ENCODE data around the gene SRCAP. TPM values are rescaled to one million over a fixed set of nuclear protein-coding genes. Genes with fewer than 3 reads are reported as not detected.

SRCAP gene
- total RNA-seq, 1 donor, result 15.1 TPM

DNA sequence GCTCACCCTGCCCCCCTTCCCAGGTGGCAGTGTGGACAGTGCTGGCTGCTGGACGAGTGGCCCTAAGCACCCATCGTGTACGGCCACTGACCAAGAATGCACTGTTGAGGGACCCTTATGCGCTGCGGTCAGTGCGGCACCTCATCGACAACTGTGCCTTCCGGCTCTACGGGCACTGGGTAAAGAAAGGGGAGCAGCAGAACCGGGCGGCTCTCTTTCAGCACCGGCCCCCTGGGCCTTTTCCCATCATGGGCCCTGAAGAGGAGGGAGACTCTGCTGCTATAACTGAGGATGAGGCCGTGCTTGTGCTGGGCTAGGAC lies 57.8 kb downstream of the SRCAP start:
- no peak overlapping the region for H3K4me3 ChIP-seq (ENCODE audit: low read depth, low read length)
- no peak for DNase-seq (ENCODE audit: low read depth)
- TF ChIP-seq, protein P1, sequence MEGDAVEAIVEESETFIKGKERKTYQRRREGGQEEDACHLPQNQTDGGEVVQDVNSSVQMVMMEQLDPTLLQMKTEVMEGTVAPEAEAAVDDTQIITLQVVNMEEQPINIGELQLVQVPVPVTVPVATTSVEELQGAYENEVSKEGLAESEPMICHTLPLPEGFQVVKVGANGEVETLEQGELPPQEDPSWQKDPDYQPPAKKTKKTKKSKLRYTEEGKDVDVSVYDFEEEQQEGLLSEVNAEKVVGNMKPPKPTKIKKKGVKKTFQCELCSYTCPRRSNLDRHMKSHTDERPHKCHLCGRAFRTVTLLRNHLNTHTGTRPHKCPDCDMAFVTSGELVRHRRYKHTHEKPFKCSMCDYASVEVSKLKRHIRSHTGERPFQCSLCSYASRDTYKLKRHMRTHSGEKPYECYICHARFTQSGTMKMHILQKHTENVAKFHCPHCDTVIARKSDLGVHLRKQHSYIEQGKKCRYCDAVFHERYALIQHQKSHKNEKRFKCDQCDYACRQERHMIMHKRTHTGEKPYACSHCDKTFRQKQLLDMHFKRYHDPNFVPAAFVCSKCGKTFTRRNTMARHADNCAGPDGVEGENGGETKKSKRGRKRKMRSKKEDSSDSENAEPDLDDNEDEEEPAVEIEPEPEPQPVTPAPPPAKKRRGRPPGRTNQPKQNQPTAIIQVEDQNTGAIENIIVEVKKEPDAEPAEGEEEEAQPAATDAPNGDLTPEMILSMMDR (IDR thresholded peaks at IDR 0.05; ENCODE audit: insufficient read depth, low read depth, low read length), result no peak

DNA sequence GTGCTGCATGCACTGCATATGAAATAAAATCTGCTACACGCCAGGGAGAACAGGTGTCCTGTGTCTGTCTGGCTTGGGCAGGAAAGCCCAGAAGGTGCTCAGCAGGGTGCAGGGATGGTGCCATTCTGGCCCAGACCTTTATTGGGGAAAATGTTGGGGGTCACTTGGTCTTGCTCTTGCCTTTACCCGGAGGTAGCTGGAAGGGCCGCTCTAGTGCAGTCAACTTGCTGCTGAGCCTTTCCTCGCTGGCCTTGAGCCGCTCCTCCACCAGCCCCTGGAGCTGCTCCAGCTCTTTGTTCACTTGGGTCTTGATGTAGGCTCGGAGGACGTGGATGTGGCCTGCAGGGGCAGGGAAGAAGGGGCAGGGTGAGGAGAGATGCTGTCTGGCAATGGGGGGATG lies 58.3 kb downstream of the SRCAP start:
- TF ChIP-seq, protein P1 (IDR thresholded peaks at IDR 0.05; ENCODE audit: insufficient read depth, low read depth, low read length), result no peak
- no peak overlapping the region for H3K4me3 ChIP-seq (ENCODE audit: low read depth, low read length)
- DNase-seq (ENCODE audit: low read depth), result no peak

DNA sequence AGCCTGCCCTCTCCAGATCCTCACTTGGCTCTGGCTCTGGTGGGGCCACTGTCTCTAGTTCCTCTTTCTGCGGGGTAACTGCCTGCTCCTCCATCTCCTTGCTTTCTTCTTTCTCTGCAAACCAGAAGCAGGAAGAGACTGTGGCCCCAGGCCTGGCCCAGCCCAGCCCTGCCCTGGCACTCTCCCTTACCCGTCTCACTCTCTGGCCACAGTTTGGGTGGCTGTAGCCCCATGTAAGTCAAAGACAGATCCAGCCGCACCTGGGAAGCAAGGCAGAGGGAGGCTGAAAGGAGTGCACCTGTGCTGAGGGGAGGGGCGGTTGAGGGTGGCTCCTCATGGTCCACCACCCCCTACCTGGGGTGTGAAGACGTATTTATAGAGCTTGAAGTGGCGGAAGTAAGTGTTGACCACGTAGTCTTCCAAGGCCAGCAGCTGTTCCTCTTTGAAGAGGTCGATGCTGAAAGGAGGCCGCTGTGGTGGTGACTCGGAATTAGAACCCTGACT lies 60.1 kb downstream of the SRCAP start:
- TF ChIP-seq, protein P1 (IDR thresholded peaks at IDR 0.05; ENCODE audit: insufficient read depth, low read depth, low read length), result no peak
- H3K4me3 ChIP-seq (ENCODE audit: low read depth, low read length), result no peak overlapping the region
- DNase-seq (ENCODE audit: low read depth), result no peak

DNA sequence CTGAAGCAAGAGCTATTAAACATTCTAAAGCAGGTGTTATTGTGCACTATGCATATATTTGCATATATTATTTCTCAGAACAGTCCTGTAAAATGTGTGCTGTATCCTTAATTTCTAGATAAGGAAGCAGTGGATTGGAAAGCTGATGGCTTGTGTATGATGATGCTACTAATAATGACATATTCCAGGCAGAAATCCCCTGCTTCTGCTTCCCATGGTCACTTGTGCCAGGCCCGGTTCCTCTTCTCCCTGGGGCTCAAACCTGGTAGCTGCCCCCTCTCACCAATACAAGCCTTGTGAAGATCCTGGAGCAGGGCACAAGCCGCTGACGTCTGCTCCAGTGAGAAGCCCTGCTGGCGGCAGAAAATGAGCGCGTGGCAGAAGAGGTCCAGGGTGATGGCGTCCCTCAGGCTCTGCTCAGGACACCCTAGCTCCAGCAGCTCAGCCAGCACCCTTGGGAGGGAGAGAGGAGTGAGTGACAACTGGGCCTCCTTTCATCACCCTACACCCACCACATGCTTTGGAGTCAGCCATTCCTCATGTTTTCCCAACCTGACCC lies 61.1 kb downstream of the SRCAP start:
- TF ChIP-seq, protein P1 (IDR thresholded peaks at IDR 0.05; ENCODE audit: insufficient read depth, low read depth, low read length), result no peak
- H3K4me3 ChIP-seq (ENCODE audit: low read depth, low read length), result no peak overlapping the region
- DNase-seq (ENCODE audit: low read depth), result no peak

DNA sequence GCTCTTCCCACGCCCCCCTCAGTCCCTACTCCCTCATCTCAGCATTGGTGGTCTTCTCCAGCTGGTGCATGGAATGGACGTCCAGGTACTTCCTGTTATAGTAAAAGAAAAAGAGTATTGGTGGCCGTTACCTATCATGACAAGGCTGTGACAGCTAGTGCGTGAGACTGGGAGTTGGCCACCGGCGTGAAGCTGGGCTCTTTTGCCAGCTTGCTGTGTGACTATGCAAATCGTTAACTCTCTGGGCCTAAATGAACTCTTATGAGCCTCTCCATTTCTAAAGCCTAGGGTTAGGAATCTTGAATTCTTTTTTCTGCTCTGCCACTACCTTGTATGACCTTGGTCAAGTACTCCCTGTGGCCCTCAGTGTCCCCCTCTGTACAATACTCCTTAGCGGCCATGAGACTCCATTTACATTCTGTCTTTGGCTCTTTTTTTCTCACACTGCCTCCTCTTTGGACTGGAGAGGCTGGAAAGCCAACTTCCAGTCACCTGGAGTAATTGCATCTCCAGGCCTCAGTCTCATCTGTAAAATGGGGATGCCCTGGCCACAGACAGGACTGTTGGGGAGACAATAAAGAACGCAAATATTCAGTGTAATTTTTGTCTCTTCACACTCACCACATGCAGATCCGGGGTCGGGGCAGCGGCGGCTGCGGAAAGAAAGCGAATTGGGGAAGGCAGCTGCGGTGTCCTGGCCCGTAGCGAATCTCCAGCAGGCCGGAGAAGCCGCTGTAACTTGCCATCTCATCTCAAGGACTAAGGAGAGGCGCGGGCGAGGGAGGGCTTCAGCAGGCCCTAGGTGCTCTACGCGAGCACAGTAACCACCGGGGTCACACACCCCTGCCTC lies 61.8 kb downstream of the SRCAP start:
- H3K4me3 ChIP-seq (ENCODE audit: low read depth, low read length), result peak overlapping the region; percentile 88
- DNase-seq (ENCODE audit: low read depth), result no peak
- TF ChIP-seq, protein P1 (IDR thresholded peaks at IDR 0.05; ENCODE audit: insufficient read depth, low read depth, low read length), result no peak

DNA sequence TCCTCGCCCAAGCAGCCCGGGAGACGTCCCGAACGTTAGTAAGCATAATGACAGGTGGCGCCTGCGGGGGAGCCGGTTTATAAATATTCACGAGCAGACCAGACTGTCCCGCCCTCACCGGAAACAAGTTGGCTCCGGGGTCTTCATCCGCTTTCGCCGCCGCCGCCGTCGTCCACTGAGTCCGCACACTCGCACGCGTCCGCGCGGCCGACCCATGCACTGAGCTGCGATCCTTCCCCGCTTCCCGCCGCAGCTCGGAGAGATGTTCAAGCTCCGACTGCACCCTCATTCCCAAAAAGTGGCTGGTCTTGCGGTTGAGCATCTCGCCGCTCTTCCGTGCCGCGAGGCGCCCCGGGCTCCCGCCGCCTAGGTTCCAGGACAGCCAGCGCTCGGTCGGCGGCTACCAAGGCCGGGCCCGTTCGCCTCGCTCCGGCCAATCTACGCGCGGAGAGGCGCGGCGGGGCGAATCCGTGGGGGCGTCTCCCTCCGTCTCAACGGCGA lies 62.5 kb downstream of the SRCAP start:
- peak; percentile 41 for DNase-seq (ENCODE audit: low read depth)
- TF ChIP-seq, protein P1 (IDR thresholded peaks at IDR 0.05; ENCODE audit: insufficient read depth, low read depth, low read length), result no peak
- peak overlapping the region; percentile 88 for H3K4me3 ChIP-seq (ENCODE audit: low read depth, low read length)
